Stimulated activated naive B cell treated with anti-CD40 and anti-IgM and Interleukin-4, amounts not matched to agents 10 μg/mL and 1 μg/mL and 100 μg/mL, for 72 hours (primary cell): Measurements from ENCODE around the gene MYCL.

Source experiments
- ATAC-seq, 2 donors: fragments of 150-1000 bp; cut with Tn5 transposase; replicated peaks; 2 replicates each; pipeline ENCODE4 v1.10.0; 2021; ENCODE audit warnings: moderate library complexity in 1 of 2
- DNase-seq: peaks from one replicate; pipeline ENCODE4 v3.0.0; 2021
- H3K27ac Mint-ChIP-seq: one replicate; pipeline ENCODE4 v1.8.0; 2022; ENCODE audit warnings: mild to moderate bottlenecking, mixed read lengths
- H3K27me3 Mint-ChIP-seq, 2 donors: one replicate each; pipeline ENCODE4 v1.8.0; 2022; ENCODE audit warnings: mixed read lengths in 2 of 2
- H3K36me3 Mint-ChIP-seq, 2 donors: one replicate each; pipeline ENCODE4 v1.8.0; 2022; ENCODE audit warnings: mixed read lengths in 2 of 2, mild to moderate bottlenecking in 1 of 2
- H3K4me1 Mint-ChIP-seq, 2 donors: one replicate each; pipeline ENCODE4 v1.8.0; 2022; ENCODE audit warnings: mixed read lengths in 2 of 2, mild to moderate bottlenecking in 1 of 2
- H3K4me3 Mint-ChIP-seq, 2 donors: one replicate each; pipeline ENCODE4 v1.8.0; 2022; ENCODE audit warnings: mild to moderate bottlenecking in 2 of 2, mixed read lengths in 2 of 2, moderate library complexity in 1 of 2
- H3K9me3 Mint-ChIP-seq, 2 donors: one replicate each; pipeline ENCODE4 v1.8.0; 2022; ENCODE audit warnings: mixed read lengths in 2 of 2, mild to moderate bottlenecking in 1 of 2

The MYCL gene

GRCh38 chr1:39845569-39846566 lies 55.8 kb downstream of the MYCL start:
- no peaks in the 10 kb centered on the region for H3K27me3 Mint-ChIP-seq
- H3K9me3 Mint-ChIP-seq, result no peaks in the 10 kb centered on the region
- DNase-seq (peak; percentile 71), ATAC-seq (peak; percentile 98 to 99)
- H3K4me1 Mint-ChIP-seq, result peaks cover 8 to 31% of the 10 kb centered on the region in 2 donors
- peak overlapping the region; percentile 31 to 61 for H3K4me3 Mint-ChIP-seq
- peaks cover 43 to 65% of the 10 kb centered on the region in 2 donors for H3K36me3 Mint-ChIP-seq
- H3K27ac Mint-ChIP-seq, result peak overlapping the region; percentile 91
